HG03045 (cell line): ENCODE data around the gene EIF4A3.
A peak's percentile ranks its signal among the peaks of the same experiment; 100 is the strongest.
"Not testable (repeated sequence)": the region's sequence is repeated elsewhere in the genome, so short reads cannot be mapped to it uniquely, and the experiment has no call there.

Source experiments
- ATAC-seq: cut with Tn5 transposase; IDR thresholded peaks from one replicate; pipeline ENCODE4 v1.9.1; 2021; ENCODE audit warnings: mild to moderate bottlenecking, moderate library complexity; ENCODE audit not compliant: unreplicated experiment

EIF4A3 gene

DNA sequence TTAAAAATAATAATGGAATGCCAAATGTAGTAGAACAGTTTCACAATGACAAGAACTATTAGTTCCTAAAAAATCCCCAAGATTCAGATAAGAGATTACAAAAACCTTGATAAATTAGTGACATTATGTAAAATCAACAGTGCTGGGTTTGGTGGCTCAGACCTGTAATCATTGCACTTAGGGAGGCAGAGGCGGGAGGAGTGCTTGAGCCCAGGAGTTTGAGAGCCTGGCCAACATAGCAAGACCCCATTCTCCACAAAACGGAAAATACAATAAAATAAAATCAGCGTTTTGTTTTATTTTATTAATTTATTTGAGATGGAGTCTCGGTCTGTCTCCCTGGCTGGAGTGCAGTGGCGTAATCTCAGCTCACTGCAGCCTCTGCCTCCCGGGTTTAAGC lies 27.0 kb upstream of the EIF4A3 start:
- ATAC-seq = no peak

DNA sequence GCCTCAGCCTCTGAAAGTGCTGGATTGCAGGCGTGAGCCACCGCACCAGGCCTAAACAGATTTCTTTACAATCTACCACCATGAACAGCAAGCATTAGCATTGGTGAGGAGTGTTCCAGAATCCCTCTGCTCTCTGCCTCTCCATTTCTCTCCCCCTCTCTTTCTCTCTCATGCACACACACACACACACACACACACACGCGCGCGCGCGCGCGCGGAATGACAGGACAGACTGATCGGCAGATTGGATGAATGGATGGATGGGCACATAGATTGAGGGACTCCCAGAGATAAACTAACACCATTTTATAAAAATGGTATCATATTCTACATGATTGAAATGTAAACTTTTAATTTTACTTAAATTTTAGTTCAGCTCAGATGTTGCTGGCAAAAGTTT lies 26.2 kb upstream of the EIF4A3 start:
- no peak for ATAC-seq

DNA sequence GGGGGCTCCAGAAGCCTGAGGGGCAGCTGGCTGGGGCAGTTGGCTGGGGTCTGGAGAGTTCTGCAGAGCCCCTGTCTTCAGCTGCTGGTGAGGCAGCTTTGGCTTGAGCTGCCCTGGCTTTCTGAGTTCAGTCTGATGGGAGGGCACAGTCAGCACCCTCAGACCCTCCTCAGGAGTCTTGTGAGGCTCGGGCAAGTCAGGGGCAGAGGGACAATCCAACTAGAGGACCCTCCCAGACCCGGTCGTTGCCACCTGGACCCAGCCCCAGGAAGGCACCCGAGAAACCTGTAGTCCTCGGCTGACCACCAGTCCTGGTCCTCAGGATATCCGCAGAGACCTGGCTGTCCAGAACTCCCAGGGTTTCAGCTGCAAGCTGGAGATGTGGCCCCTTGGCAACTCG lies 24.8 kb upstream of the EIF4A3 start:
- no peak for ATAC-seq

DNA sequence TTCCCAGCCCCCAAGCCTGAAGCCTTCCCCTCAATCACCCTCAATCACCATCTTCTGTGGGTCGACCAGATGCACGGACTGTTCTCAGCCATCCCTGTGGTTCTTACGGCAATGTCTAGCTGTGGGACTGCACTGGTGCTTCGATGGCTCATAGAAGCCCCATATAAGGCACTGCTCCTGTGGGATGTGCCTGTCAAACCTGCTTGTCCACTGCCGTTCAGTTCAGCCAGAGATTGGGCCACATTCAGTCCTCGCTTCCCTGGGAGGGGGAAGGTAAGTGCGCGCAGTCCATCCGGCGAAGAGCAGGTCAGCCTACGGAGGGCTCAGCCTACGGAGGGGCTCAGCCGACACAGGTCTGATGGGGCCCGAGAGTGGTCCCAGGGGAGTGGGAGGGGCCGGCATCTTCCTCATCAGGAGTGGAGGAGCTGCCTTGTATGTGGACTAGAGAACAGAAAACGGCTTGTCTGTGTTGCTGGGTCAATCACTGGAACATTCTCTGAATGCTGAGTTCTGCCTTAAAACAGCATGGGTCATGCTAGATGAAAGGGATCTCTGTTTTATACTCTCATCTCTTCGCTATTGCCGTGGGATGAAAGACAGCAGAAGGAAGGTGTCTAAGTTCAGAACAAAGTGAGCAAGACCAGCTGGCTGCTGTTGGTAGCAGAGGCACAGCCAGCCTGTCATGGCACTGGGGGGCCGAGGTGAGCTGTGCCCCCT lies 23.0 kb upstream of the EIF4A3 start, which contains the start of gene CARD14:
TSS of gene CARD14 (plus strand) at position 247 of the 717 bp plus-strand sequence. CDS start 11,409 bp downstream, outside the sequence.
- no peak for ATAC-seq

DNA sequence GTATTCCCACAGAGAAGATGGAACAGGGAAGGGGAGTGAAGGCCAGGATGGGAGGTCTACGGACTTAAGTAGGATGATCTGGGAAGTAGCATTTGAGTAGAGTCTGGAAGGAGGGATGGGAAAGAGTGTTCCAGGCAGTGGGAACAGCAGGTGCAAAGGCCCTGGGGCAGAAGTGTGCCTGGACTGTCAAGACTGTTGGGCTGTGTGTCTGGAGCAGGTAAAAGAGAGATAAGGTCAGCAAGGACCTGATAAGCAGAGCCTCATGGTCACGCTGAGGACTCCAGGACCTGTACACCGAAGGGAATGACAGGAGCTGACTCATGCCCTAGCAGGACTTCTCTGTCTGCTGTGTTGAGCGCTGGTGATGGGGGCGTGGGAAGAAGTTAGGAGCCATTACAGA lies 22.2 kb upstream of the EIF4A3 start:
- ATAC-seq = no peak

DNA sequence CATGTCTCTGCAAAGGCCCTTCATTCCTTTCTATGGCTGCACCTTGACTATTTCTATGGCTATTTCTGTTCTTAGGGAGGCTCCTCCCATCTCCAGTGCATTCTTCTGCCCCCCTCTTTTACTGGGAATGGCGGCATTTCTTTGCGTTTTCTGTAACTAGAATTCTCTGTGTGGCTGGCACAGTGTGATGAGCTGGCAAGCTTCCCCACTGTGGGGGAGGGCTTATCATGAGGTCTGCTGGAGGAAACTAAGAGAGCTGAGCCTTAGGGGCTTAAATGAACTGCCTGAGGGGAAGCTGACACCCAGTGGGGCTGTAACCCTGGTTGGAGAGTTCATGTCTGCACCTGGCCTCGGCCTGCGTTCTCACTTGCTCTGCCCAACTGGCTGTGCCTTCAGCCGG lies 21.4 kb upstream of the EIF4A3 start:
- no peak for ATAC-seq

DNA sequence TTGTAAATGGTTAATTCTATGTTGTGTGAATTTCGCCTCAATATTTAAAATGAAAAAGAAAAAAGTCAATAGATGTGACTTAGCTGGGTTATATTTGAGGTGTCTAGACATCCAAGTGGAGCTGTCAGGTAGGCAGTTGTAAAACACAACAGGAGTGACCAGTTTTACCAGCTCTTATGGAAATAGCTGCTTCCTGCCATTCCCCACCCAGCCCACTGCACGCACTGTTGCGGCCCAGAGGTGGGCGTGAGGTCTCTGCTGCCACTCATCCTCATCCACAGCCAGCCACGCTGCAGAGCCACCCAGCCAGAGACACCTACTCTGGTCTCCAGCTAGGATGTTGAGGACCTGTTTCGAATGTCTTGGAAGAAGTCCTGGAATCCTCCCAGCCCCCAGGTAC lies 19.5 kb upstream of the EIF4A3 start:
- no peak for ATAC-seq

DNA sequence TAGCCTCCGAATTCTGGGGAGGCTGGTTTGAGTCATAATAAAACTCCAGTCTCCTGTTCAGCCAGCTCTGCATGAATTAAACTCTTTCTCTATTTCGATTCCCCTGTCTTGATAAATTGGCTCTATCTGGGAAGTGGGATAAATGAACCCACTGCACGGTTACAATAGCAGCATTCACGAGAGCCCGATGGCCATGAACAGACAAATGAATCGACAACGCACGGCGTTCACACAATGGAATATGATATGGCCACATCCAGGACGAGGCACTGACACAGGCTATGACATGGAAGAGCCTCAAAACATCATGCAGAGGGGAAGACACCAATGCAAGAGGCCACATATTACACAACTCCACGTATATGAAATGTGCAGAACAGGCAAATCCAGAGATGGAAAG lies 17.3 kb upstream of the EIF4A3 start:
- ATAC-seq = no peak

DNA sequence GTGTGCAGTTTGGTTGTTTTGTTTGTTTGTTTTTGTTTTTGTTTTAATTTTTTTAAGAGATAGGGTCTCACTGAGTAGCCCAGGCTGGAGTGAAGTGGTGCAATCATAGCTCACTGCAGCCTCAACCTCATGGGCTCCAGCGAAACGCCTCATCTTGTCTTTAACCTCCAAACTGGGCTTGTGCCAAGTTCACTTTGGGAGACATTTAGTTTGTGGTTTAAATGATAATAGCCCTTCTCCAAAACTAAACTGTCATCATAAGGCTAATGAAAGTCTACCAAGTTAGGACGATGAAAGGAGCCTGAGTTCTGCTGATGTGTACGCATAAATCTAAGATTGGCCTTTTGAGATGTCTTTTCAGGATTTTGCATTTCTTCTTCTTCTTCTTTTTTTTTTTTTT lies 16.4 kb upstream of the EIF4A3 start:
- no peak for ATAC-seq

DNA sequence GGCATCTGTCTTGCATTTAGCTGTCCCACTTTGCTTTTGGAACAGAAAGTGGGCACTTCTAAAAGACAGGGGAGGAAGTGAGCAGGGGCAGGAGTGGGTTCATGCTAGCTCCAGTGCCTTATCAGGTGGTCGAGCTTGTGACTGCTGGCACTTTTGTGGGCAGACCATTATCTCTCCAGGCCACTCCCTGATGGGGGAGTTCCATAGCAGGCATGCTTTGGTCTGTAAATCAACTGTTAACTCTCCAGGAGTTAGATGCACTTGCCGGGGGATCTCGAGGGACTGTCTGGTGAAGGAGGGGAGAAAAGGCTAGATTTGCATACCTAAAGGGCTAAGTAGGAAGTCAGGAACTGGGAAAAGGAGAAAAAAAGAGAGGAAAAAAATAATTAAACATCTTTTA lies 13.6 kb upstream of the EIF4A3 start:
- ATAC-seq = no peak

DNA sequence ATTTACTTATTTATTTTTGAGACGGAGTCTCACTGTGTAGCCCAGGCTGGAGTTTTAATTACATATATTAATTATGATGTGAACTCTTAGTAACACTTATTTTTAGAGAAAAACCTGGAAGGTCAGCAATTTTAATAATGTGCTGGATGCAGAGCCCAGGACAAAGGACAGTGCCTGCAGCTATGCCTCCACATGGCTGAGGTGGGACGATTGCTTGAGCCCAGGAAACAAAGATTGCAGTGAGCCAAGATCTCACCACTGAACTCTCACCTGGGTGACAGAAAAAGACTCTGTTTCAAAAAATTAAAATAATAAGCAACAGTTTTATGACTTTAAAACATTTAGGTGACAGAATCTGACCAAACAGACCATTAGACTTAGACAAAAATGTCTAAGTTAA lies 11.9 kb upstream of the EIF4A3 start:
- ATAC-seq = no peak

DNA sequence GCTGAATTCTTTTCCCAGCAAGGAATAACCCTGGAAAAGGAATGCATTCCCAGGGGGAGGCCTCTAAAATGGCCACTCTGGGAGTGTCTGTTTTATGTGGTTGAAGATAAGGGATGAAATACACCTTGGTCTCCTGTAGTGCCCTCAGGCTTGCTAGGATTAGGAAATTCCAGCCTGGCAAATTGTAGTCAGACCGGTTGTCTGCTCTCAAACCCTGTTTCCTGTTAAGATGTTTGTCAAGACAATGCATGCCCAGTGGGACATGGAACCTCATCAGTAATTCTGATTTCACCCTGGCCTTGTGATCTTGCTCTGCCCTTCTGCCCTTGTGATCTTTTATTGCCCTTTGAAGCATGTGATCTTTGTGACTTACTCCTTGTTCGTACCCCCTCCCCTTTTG lies 8.7 kb upstream of the EIF4A3 start:
- not testable (repeated sequence) for ATAC-seq

DNA sequence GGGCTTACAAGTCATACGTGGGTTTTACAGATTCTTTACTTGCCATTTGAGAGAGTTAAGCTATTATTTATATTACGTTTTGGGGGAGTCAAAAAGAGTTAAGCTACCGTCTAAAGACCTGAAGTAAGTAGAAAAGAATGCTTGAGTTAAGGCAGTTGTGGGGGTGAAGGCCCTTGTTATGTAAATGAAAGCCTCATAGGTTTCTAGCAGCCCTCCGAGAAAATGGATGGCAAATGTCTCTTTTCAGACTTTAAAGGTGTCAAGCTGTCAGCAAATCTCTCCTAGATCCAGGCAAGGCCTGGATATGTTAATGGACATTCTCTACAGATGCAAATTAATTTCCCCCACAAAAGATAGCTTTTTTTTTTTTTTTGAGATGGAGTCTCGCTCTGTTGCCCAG lies 7.2 kb upstream of the EIF4A3 start:
- ATAC-seq = no peak

DNA sequence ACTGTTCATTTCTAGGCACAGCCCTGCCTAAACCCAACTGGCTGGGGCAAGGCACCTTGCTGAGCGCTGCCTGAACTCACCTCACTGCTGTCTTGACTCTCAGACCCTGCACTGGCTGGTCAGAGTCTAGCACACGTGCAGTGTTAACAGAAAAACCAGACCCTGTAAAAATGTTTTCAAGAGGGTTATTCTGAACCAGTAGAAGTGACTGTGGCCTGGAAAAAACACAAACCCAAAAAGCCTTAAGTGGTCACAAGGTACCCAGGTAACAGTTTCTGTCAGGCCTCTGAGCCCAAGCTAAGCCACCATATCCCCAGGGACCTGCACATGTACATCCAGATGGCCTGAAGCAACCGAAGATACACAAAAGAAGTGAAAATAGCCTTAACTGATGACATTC lies 6.1 kb upstream of the EIF4A3 start:
- ATAC-seq = no peak

DNA sequence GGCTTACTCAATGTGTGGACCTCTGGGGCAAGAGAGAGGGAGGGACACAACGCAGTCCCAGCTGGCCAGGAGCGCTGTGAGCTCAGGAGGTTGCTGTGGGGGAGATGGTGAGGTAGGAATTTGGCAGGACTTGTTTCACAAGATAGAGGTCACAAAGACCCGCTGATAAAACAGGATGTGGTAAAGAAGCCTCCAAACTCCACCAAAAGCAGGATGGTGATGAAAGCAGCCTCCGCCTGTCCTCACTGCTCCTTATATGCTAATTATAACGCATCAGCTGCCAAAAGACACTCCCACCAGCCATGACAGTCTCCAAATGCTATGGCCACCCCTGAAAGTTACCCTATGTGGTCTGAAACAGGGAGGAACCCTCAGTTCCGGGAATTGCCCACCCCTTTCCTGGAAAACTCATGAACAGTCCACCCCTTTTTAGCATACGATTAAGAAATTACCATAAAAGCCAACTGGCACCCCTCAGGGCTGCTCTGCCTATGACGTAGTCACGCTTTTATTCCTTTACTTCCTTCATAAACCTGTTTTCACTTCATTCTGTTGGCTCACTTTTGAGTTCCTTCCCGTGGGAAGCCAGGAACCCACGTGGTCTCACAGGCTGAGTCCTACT lies 5.3 kb upstream of the EIF4A3 start:
- no peak for ATAC-seq

DNA sequence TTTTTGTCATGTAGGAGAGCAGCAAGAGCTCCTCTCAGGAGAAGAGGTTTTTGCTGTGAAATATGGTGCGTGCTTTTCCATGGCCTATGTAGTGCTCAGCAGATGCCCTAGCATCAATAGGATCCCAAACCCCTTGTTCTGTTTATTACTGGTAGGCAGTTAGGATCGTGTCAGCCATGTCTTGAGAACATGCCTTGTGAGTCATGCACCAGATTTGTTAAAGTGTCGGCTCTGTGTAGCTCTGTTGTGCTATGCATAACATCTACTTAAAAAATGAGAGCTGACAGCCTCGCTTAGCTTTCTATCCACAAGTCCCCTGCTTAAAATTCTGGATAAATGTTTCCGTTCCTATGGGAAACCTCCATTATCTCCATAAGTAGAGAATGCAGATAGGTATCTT lies 4.4 kb upstream of the EIF4A3 start:
- ATAC-seq = no peak

DNA sequence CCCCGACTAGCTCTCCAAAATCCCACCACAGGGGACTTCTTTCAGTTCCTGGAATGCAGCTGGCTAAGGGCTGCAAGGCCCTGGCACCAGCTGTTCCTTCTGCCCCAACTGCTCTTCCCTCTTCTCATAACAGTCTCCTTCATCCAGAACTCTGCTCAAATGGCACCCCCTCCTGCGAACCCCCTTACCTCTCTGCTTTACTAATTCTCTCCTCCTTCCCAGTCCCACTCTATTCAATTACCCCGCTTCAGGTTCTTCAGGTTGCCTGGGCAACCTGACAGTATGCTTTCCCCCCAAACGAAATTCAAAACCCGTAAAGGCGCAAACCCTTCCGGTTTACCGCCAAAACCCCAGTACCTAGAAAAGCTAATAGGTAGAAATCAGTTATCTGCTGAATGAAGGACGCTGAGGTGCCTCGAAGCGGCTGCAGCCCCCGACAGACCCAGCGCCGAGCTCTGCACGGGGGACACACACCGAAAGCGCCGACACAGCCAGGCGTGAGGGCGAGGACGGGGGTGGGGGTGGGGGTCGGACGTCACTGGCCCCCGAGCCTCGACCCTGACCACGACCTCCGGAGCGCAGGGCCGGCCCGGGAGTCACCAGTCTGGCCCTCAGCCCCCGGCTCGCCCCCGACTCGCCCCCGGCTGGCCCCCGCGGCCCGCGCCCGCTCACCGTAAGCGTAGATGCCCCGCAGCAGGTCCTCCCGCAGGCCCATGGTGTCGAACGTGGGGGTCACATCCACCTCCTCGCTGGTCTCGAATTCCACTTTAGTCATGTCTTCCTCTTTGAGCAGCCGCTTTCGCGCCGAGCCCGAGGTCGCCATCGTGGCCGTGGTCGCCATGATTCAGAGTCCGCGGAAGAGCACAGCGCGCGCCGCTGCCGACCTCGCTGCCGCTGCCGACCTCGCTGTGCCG lies 550 bp downstream of the EIF4A3 start:
- ATAC-seq = peak; percentile 28

DNA sequence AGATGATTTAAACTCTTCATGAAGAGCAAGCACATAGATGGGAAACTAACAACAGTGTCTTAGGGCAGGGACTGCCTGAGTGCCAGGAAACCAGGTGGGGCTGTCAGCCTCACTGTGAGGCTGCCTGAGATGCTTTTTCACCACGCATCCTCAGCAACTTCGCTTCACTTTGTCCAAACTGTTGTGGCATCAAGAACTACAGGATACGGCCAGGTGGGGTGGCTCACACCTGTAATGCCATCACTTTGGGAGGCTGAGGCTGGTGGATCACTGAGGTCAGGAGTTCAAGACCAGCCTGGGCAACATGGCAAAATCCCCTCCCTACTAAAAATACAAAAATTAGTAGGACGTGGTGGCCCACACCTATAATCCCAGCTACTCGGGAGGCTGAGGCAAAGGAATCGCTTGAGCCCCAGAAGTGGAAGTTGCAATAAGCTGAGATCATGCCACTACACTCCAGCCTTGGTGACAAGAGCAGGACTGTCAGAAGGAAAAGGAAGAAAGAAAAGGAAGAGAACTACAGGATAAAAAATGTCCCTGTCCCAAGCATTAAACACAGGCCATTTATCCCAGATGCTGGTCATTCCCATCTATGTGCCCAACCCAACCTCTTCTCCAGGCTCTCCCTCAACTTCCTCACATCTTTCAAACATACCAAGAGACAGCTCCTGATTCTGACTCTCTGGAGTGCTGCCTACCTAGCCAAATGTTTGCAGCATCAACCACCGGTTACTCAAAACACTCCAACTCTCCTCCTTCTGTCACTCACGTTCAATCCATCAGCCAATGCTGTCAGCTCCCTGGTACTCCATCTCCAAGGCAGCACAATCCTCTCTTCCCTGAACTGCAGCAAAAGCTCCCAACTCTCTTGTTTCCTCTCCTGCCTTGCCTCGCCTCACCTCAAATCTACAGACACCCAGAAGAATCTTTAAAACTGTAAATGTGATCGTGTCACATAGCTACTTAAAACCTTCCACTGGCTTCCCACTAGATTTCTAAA lies 1.6 kb downstream of the EIF4A3 start:
- ATAC-seq = no peak

DNA sequence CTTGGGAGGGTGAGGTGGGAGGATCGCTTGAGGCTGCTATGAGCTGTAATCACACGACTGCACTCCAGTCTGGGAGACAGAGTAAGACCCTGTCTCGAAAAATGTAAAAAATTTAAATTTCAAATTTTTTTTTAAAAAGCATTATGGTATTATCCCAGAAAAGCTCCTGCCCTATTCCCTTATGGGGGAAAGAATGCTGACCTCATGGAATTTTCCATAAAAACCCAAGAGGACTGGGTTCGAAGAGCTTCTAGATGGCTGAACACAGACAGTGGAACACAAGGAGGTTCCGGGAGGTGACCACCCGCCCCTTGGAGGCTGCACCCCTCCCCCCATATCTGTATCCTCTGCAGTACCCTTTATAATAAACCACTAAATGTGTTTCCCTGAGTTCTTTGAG lies 4.0 kb downstream of the EIF4A3 start:
- ATAC-seq = no peak

DNA sequence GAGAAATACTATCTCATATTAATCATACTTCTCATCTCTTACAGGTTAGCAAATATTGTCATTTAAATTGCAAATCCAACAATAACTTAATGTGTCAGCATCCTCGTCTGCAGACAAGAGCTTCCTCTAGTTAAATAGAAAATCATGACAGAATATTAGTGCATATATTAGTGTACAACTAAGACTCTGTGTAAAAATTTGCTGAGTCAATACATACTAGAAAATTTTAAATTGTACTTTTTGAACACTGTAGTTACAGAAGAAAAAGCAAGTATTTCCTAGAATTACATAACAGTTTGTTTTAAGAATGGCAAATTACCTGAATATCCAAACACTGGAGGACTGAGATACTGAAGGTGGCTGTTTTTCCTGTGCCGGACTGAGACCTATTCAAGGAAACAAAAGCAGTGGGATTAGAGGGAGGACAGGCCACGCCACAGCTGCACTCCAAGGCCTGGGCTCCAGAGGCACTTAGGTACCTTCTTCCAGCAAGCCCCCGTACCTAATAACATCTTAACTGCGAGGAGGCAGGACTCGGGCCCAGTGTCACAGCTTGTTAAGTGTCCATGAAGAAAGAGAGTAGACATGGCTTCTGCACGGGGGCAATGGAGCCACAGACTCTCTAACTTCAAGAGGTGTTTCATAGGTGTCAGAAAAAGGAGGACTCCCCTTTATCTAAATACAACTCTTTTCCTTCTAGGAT lies 5.3 kb downstream of the EIF4A3 start:
- no peak for ATAC-seq
